Neural progenitor cell (in vitro differentiated cells): ENCODE data around the gene LIN54. TPM values are rescaled to one million over a fixed set of nuclear protein-coding genes. Genes with fewer than 3 reads are reported as not detected.

Source experiments
- DNase-seq: peaks from one replicate; pipeline ENCODE4 v3.0.0-alpha.2; 2016; ENCODE audit warnings: low spot score
- H2AFZ ChIP-seq: fragments of 200-600 bp; sonication (generic); replicated peaks from 2 replicates; pipeline ENCODE4 v1.6.1; 2016; ENCODE audit warnings: antibody characterized with exemption
- H3F3A ChIP-seq: fragments of 200-600 bp; sonication (generic); 2 replicates; pipeline ENCODE4 v1.6.1; 2016; ENCODE audit warnings: antibody characterized with exemption, low read depth
- H3K27ac ChIP-seq: fragments of 200-600 bp; sonication (generic); 2 replicates; pipeline ENCODE4 v1.5.1; 2016; ENCODE audit warnings: mild to moderate bottlenecking
- H3K27me3 ChIP-seq: fragments of 200-600 bp; sonication (generic); 2 replicates; pipeline ENCODE4 v1.6.1; 2016; ENCODE audit warnings: mild to moderate bottlenecking, moderate library complexity
- H3K36me3 ChIP-seq: fragments of 200-600 bp; sonication (generic); 2 replicates; pipeline ENCODE4 v1.5.1; 2016
- H3K4me1 ChIP-seq: fragments of 200-600 bp; sonication (generic); 2 replicates; pipeline ENCODE4 v1.6.1; 2016; ENCODE audit warnings: mixed run types
- H3K4me2 ChIP-seq: fragments of 200-600 bp; sonication (generic); 2 replicates; pipeline ENCODE4 v1.6.1; 2016
- H3K4me3 ChIP-seq: fragments of 200-600 bp; sonication (generic); 2 replicates; pipeline ENCODE4 v1.5.1; 2016
- H3K79me2 ChIP-seq: fragments of 200-600 bp; sonication (generic); 2 replicates; pipeline ENCODE4 v1.6.1; 2016; ENCODE audit warnings: low read depth
- H3K9ac ChIP-seq: fragments of 200-600 bp; sonication (generic); 2 replicates; pipeline ENCODE4 v1.6.1; 2016
- H3K9me3 ChIP-seq: fragments of 200-600 bp; sonication (generic); 2 replicates; pipeline ENCODE4 v1.5.1; 2016; ENCODE audit warnings: low read depth
- H4K20me1 ChIP-seq: fragments of 200-600 bp; sonication (generic); 2 replicates; pipeline ENCODE4 v1.6.1; 2016; ENCODE audit warnings: low read depth
- H3K27ac Mint-ChIP-seq: 3 replicates; pipeline ENCODE4 v1.8.0; 2021; ENCODE audit warnings: mixed read lengths
- H3K27me3 Mint-ChIP-seq: 2 replicates; pipeline ENCODE4 v1.8.0; 2022; ENCODE audit warnings: low read depth, mild to moderate bottlenecking, inconsistent platforms, moderate library complexity, mixed read lengths; ENCODE audit not compliant: insufficient read depth
- H3K36me3 Mint-ChIP-seq: 3 replicates; pipeline ENCODE4 v1.8.0; 2021; ENCODE audit warnings: mixed read lengths
- H3K4me1 Mint-ChIP-seq: 3 replicates; pipeline ENCODE4 v1.8.0; 2021; ENCODE audit warnings: mixed read lengths
- H3K4me3 Mint-ChIP-seq: 3 replicates; pipeline ENCODE4 v1.8.0; 2021; ENCODE audit warnings: mild to moderate bottlenecking, moderate library complexity, mixed read lengths
- H3K9me3 Mint-ChIP-seq: 3 replicates; pipeline ENCODE4 v1.8.0; 2020; ENCODE audit warnings: mixed read lengths
- EZH2 ChIP-seq: fragments of 200-600 bp; sonication (generic); IDR thresholded peaks from 2 replicates; pipeline ENCODE4 v1.6.1; 2017; ENCODE audit warnings: antibody characterized with exemption, mild to moderate bottlenecking, moderate library complexity
- EZH2phosphoT487 ChIP-seq: fragments of 200-600 bp; sonication (generic); IDR thresholded peaks from 2 replicates; pipeline ENCODE4 v1.6.1; 2017; ENCODE audit warnings: antibody characterized with exemption
- total RNA-seq: library from RNA; depleted of rRNA; stranded (reverse); fragments of >200 nt; gene quantifications from 2 replicates; pipeline ENCODE4 v1.2.3, GENCODE V29; 2015; ENCODE audit warnings: low replicate concordance
- TF ChIP-seq, protein P1 (sequence below): fragments of 200-600 bp; sonication (generic); IDR thresholded peaks from 2 replicates; pipeline ENCODE4 v1.5.1; 2017; ENCODE audit warnings: antibody characterized with exemption, mild to moderate bottlenecking

The LIN54 gene
- total RNA-seq, 1 donor from 2014 or later, result 27.4 TPM

GRCh38 chr4:82899374-82900065, 111.1 kb downstream of the LIN54 start:
- TF ChIP-seq EZH2 (no peak), EZH2phosphoT487 (no peak)
- TF ChIP-seq, protein P1, sequence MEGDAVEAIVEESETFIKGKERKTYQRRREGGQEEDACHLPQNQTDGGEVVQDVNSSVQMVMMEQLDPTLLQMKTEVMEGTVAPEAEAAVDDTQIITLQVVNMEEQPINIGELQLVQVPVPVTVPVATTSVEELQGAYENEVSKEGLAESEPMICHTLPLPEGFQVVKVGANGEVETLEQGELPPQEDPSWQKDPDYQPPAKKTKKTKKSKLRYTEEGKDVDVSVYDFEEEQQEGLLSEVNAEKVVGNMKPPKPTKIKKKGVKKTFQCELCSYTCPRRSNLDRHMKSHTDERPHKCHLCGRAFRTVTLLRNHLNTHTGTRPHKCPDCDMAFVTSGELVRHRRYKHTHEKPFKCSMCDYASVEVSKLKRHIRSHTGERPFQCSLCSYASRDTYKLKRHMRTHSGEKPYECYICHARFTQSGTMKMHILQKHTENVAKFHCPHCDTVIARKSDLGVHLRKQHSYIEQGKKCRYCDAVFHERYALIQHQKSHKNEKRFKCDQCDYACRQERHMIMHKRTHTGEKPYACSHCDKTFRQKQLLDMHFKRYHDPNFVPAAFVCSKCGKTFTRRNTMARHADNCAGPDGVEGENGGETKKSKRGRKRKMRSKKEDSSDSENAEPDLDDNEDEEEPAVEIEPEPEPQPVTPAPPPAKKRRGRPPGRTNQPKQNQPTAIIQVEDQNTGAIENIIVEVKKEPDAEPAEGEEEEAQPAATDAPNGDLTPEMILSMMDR, result no peak
- no peak overlapping the region for H3K27ac Mint-ChIP-seq

GRCh38 chr4:82898322-82899243, 112.0 kb downstream of the LIN54 start:
- Mint-ChIP-seq H3K27me3 (no peaks in the 10 kb centered on the region), H3K4me3 (no peak overlapping the region), H3K4me1 (peaks cover 23% of the 10 kb centered on the region), H3K27ac (peak overlapping the region; percentile 36), H3K36me3 (peaks cover 15% of the 10 kb centered on the region), H3K9me3 (no peaks in the 10 kb centered on the region)
- no peak overlapping the region for H3K27ac ChIP-seq
- H3F3A ChIP-seq, result peaks cover 42% of the 10 kb centered on the region
- no peak for TF ChIP-seq EZH2phosphoT487
- TF ChIP-seq, protein P1, result peak; percentile 44
- peaks cover 95% of the 10 kb centered on the region for H3K79me2 ChIP-seq
- peak overlapping the region; percentile 94 for H3K4me2 ChIP-seq
- H3K4me3 ChIP-seq, result peak overlapping the region; percentile 98
- no peak for DNase-seq
- peaks cover 60% of the 10 kb centered on the region for H4K20me1 ChIP-seq
- no peak overlapping the region for H2AFZ ChIP-seq
- peak overlapping the region; percentile 89 for H3K9ac ChIP-seq
- no peaks in the 10 kb centered on the region for H3K9me3 ChIP-seq
- H3K4me1 ChIP-seq, result peaks cover 19% of the 10 kb centered on the region
- H3K27me3 ChIP-seq, result no peaks in the 10 kb centered on the region
- H3K36me3 ChIP-seq, result peaks cover 16% of the 10 kb centered on the region

More at GRCh38 chr4:82899374-82900065, 111.1 kb downstream of the LIN54 start:
- Histone ChIP-seq H3K4me2 (peak overlapping the region; percentile 94), H3K4me3 (peak overlapping the region; percentile 98), H3K4me1 (peaks cover 19% of the 10 kb centered on the region), H2AFZ (peak overlapping the region; percentile 98), H3K79me2 (peaks cover 95% of the 10 kb centered on the region), H3K27me3 (no peaks in the 10 kb centered on the region), H3F3A (peaks cover 33% of the 10 kb centered on the region), H3K36me3 (peaks cover 13% of the 10 kb centered on the region), H3K27ac (peak overlapping the region; percentile 98), H3K9ac (peak overlapping the region; percentile 89), H3K9me3 (no peaks in the 10 kb centered on the region), H4K20me1 (peaks cover 54% of the 10 kb centered on the region)
- peak; percentile 15 for DNase-seq
- Mint-ChIP-seq H3K27me3 (no peaks in the 10 kb centered on the region), H3K36me3 (peaks cover 12% of the 10 kb centered on the region), H3K4me3 (no peak overlapping the region), H3K4me1 (peaks cover 23% of the 10 kb centered on the region), H3K9me3 (no peaks in the 10 kb centered on the region)

DNA sequence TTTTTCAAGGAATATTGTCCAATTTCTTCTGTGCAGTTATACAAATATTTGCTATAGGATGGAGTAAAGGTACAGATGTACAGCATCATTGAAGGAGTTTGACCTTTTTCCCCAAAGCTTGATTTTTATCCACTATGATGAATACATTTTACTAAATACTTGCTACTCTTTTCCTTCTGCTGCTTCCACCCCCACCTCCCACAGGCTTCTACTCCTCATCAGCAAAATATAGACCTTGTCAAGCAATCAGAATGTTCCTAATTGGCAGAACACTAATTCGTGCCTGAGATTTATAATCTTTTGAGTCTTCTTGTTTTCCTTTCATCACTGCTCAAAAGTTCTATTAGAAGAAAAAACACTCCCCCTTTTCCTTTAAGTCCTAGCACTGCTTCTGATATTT, 113.9 kb downstream of the LIN54 start:
- Histone ChIP-seq H3K4me2 (peak overlapping the region; percentile 94), H3K27ac (no peak overlapping the region), H2AFZ (no peak overlapping the region), H3K9me3 (no peaks in the 10 kb centered on the region), H3K9ac (no peak overlapping the region), H3K4me3 (peak overlapping the region; percentile 98), H3K27me3 (no peaks in the 10 kb centered on the region), H3K36me3 (peaks cover 16% of the 10 kb centered on the region), H3K79me2 (peaks cover 95% of the 10 kb centered on the region), H3K4me1 (peaks cover 23% of the 10 kb centered on the region), H4K20me1 (peaks cover 65% of the 10 kb centered on the region), H3F3A (peaks cover 60% of the 10 kb centered on the region)
- Mint-ChIP-seq H3K36me3 (peaks cover 14% of the 10 kb centered on the region), H3K9me3 (no peaks in the 10 kb centered on the region), H3K27ac (no peak overlapping the region), H3K4me3 (no peak overlapping the region), H3K4me1 (peaks cover 36% of the 10 kb centered on the region), H3K27me3 (no peaks in the 10 kb centered on the region)
- TF ChIP-seq, protein P1, result no peak
- TF ChIP-seq EZH2phosphoT487, result no peak
- TF ChIP-seq EZH2, result no peak
- no peak for DNase-seq
